ENCODE data around the gene CTXN1. TPM values are rescaled to one million over a fixed set of nuclear protein-coding genes. Genes with fewer than 3 reads are reported as not detected.
A peak's percentile ranks its signal among the peaks of the same experiment; 100 is the strongest.
"Not testable (repeated sequence)": the region's sequence is repeated elsewhere in the genome, so short reads cannot be mapped to it uniquely, and the experiment has no call there.

CTXN1 gene
- total RNA-seq, 1 experiment from 2014 or later = 5.2 TPM

- Mint-ChIP-seq H3K4me3 (ENCODE audit: unreplicated experiment) (no peak overlapping the region), H3K27ac (ENCODE audit: low read depth, unreplicated experiment) (peak overlapping the region; percentile 61), H3K36me3 (ENCODE audit: insufficient read depth, unreplicated experiment) (peaks cover 73% of the 10 kb centered on the region), H3K4me1 (ENCODE audit: insufficient read depth, unreplicated experiment) (no peaks in the 10 kb centered on the region), H3K9me3 (ENCODE audit: unreplicated experiment) (no peaks in the 10 kb centered on the region), H3K27me3 (ENCODE audit: insufficient read depth, unreplicated experiment) (no peaks in the 10 kb centered on the region)
- intact Hi-C loops (cut with micrococcal nuclease) = no loop called here
- no TSS peak for BruUV-seq (replicated peaks)
- ChIA-PET POLR2A (no interaction called here), CTCF (interaction anchor here (1.0 kb wide), 1 partner anchor 41 kb away, joined by 3 read pairs; no protein-coding TSS in a partner anchor)
- DNase-seq (ENCODE audit: unreplicated experiment) = no peak
- TF ChIP-seq CTCF (IDR thresholded peaks at IDR 0.05; ENCODE audit: unreplicated experiment) = no peak
These were observed 39.4 kb upstream of the CTXN1 start for GRCh38 chr19:7965259-7965841.

- Mint-ChIP-seq H3K27me3 (ENCODE audit: insufficient read depth, unreplicated experiment) (no peaks in the 10 kb centered on the region), H3K36me3 (ENCODE audit: insufficient read depth, unreplicated experiment) (peaks cover 68% of the 10 kb centered on the region), H3K9me3 (ENCODE audit: unreplicated experiment) (no peaks in the 10 kb centered on the region), H3K27ac (ENCODE audit: low read depth, unreplicated experiment) (no peak overlapping the region), H3K4me1 (ENCODE audit: insufficient read depth, unreplicated experiment) (no peaks in the 10 kb centered on the region), H3K4me3 (ENCODE audit: unreplicated experiment) (no peak overlapping the region)
- intact Hi-C loops (cut with micrococcal nuclease) = no loop called here
- no TSS peak for BruUV-seq (replicated peaks)
- no peak for TF ChIP-seq CTCF (IDR thresholded peaks at IDR 0.05; ENCODE audit: unreplicated experiment)
- no peak for DNase-seq (ENCODE audit: unreplicated experiment)
- ChIA-PET POLR2A (no interaction called here), CTCF (interaction anchor here (0.6 kb wide), 1 partner anchor 847 kb away, joined by 4 read pairs; no protein-coding TSS in a partner anchor)
These were observed 37.6 kb upstream of the CTXN1 start for GRCh38 chr19:7963566-7963965.

- no peaks in the 10 kb centered on the region for H3K27me3 Mint-ChIP-seq (ENCODE audit: insufficient read depth, unreplicated experiment)
- POLR2A ChIA-PET = interaction anchor here (0.6 kb wide), 1 partner anchor 482 kb away, joined by 3 read pairs; no protein-coding TSS in a partner anchor
- intact Hi-C loops (cut with micrococcal nuclease) = no loop called here
- TF ChIP-seq CTCF (IDR thresholded peaks at IDR 0.05; ENCODE audit: unreplicated experiment) = no peak
- peaks cover 71% of the 10 kb centered on the region for H3K36me3 Mint-ChIP-seq (ENCODE audit: insufficient read depth, unreplicated experiment)
- BruUV-seq (replicated peaks) = TSS peak; percentile 41
- no peaks in the 10 kb centered on the region for H3K9me3 Mint-ChIP-seq (ENCODE audit: unreplicated experiment)
- CTCF ChIA-PET = no interaction called here
- H3K27ac Mint-ChIP-seq (ENCODE audit: low read depth, unreplicated experiment) = no peak overlapping the region
- no peak overlapping the region for H3K4me3 Mint-ChIP-seq (ENCODE audit: unreplicated experiment)
- DNase-seq (ENCODE audit: unreplicated experiment) = no peak
- H3K4me1 Mint-ChIP-seq (ENCODE audit: insufficient read depth, unreplicated experiment) = no peaks in the 10 kb centered on the region
These were observed 36.8 kb upstream of the CTXN1 start for GRCh38 chr19:7962644-7963268.

- peaks cover 72% of the 10 kb centered on the region for H3K36me3 Mint-ChIP-seq (ENCODE audit: insufficient read depth, unreplicated experiment)
- TF ChIP-seq CTCF (IDR thresholded peaks at IDR 0.05; ENCODE audit: unreplicated experiment) = no peak
- H3K4me3 Mint-ChIP-seq (ENCODE audit: unreplicated experiment) = no peak overlapping the region
- no peaks in the 10 kb centered on the region for H3K4me1 Mint-ChIP-seq (ENCODE audit: insufficient read depth, unreplicated experiment)
- no peaks in the 10 kb centered on the region for H3K27me3 Mint-ChIP-seq (ENCODE audit: insufficient read depth, unreplicated experiment)
- intact Hi-C loops (cut with micrococcal nuclease) = no loop called here
- ChIA-PET CTCF (no interaction called here), POLR2A (interaction anchor here (0.6 kb wide), 1 partner anchor 482 kb away, joined by 3 read pairs; no protein-coding TSS in a partner anchor)
- H3K9me3 Mint-ChIP-seq (ENCODE audit: unreplicated experiment) = no peaks in the 10 kb centered on the region
- no peak for DNase-seq (ENCODE audit: unreplicated experiment)
- BruUV-seq (replicated peaks) = no TSS peak
- H3K27ac Mint-ChIP-seq (ENCODE audit: low read depth, unreplicated experiment) = no peak overlapping the region
These were observed 36.1 kb upstream of the CTXN1 start for GRCh38 chr19:7961920-7962626.

GRCh38 chr19:7961082-7961481 lies 35.1 kb upstream of the CTXN1 start:
- DNase-seq (ENCODE audit: unreplicated experiment); H3K9me3 Mint-ChIP-seq (ENCODE audit: unreplicated experiment); H3K4me1 Mint-ChIP-seq (ENCODE audit: insufficient read depth, unreplicated experiment); H3K27ac Mint-ChIP-seq (ENCODE audit: low read depth, unreplicated experiment); BruUV-seq (replicated peaks); H3K27me3 Mint-ChIP-seq (ENCODE audit: insufficient read depth, unreplicated experiment); intact Hi-C loops (cut with micrococcal nuclease); H3K4me3 Mint-ChIP-seq (ENCODE audit: unreplicated experiment): not testable (repeated sequence)
- peaks cover 68% of the 10 kb centered on the region for H3K36me3 Mint-ChIP-seq (ENCODE audit: insufficient read depth, unreplicated experiment)
- POLR2A ChIA-PET = interaction anchor here (0.6 to 1.3 kb wide), 3 partner anchors 17 to 52 kb away, joined by 3 read pairs; no protein-coding TSS in a partner anchor
- CTCF ChIA-PET = interaction anchor here (1.2 kb wide), 1 partner anchor 41 kb away, joined by 3 read pairs; no protein-coding TSS in a partner anchor

Data from MCF 10A (cell line).